Ishikawa (cell line): Measurements from ENCODE around the gene FOXJ2.

Experiments used
- FOXM1 ChIP-seq: IDR thresholded peaks from 2 replicates; pipeline ENCODE4 v1.6.1; 2012; ENCODE audit warnings: low read depth, borderline replicate concordance
- MAX ChIP-seq: IDR thresholded peaks from 2 replicates; pipeline ENCODE4 v1.6.1; 2012

DNA sequence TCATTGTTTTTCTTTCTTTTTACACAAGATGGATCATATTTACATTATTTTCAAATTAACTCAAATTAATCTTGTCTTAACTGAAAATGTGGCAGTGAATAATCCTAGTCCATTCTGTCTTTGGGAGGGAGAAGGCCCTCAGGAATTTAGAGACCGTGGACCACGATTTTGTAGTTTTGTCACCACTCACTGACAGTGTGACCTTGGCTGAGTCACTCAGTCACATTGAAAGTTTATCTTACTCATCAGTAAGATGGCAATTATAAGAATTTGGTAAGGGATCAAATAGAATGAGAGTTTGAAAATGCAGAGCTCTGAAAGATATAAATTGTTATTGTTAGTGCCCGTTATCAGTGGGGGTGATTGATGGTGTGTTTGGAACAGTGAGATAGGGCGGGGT, 16.4 kb downstream of the FOXJ2 start:
- TF ChIP-seq FOXM1 (no peak), MAX (no peak)
